Endothelial cell of hepatic sinusoid (primary cell): ENCODE measurements around the gene ADCY6.

Experiments
- in situ Hi-C: cut with HindIII; loops from 2 replicates; pipeline ENCODE4 v1.10.0; 2017; ENCODE audit warnings: low sequenced_read_pairs

ADCY6 gene

DNA sequence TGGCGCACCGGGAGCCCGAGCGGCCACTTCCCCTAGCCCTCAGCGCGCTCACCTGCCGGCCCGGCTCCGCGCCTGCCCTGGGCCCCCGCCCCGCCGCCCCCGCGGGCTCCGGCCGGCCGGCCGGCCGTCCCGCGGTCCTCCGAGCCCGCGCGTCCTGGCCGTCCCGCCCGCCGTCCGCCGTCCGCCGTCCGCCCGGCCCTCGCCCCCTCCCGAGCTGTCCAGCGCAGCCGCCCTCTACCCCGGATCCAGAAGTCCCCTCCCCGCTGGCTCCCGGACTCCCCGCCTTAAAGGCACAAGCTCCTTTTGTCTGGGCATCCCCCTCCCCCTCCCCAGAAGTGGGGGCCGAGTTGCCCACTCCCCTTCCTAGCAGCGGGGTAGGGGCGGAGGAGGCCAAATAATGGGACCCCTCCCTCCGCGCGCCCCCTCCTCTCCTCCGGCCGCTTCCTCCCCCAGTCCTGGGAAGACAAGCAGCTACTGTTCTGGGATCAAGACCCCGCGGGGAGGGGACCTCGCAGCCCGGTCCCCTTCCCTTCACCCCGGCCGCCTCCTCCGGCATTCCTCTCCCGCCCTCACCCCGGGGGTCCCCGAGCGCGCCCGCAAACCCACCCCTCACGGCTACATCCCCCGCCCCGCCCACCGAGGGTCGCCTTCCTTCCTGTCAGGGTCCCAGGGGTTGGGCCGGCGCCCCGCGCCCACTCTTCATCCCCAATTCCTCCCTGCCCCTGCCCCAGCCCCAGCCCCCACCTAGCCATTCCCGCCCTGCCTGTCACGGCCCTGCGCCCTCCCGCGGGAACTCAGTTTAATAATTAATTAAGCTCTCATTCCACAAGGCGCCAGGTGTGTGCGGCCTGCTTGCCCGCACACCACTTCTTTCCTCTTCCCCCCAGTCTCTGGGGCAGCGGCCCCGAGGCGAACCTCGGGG is at the start of gene ADCY6:
Gene ADCY6, minus strand, starts transcription at position 236 of the 922 bp plus-strand sequence. CDS start 5,655 bp downstream, outside the sequence.
- in situ Hi-C loops: no loop called here

DNA sequence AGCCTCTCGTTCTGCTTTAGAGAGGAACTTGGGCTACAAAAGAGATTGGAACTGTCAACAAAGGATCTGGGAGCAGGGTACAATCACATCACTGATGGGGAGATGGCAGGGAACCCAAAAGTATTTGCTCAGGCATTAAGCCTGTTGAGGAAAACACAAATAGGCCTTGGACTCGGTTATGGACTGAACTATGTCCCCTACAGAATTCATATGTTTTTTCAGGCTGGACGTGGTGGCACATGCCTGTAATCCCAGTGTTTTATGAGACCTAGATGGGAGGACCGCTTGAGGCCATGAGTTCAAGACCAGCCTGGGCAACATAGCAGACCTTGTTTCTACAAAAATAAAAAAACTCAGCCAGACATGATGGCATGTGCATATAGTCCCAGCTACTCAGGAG is 49.2 kb upstream of the ADCY6 start:
- in situ Hi-C loops: no loop called here

DNA sequence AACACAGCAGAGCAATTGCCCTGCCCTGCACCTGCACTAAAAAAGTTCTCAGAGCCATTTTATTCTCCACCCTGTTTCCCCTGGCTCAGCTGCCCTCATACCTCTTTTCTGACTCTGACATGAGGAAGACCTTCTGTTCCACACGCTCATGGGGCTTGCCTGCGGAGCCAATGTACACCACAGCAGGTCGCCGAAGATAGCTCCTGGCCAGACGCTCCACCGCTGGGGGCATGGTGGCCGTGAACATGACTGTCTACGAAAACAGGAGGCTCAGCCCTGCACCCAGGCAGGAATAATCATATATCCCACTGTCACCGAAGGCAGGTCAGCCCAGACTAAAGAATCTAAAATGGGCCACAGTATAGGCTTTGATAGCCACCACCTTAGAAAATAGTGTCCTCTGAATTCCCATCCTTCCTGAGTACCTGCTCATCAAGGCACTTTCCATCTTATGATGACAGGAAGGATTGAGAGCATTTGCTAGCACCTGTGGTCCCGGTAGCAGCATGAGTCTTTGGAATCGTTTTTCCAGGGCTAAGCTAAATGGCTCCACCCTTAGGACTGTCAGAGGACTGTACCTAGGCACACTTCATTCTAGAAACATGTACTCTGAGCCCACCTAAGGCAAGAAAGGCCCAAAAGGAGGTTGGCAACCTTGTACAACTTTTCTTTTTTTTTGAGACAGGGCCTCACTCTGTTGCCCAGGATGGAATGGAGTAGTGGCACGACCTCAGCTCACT is 43.6 kb upstream of the ADCY6 start:
- in situ Hi-C loops: no loop called here

- in situ Hi-C loops: no loop called here
Measured at GRCh38 chr12:48831257-48831656, 42.4 kb upstream of the ADCY6 start.

DNA sequence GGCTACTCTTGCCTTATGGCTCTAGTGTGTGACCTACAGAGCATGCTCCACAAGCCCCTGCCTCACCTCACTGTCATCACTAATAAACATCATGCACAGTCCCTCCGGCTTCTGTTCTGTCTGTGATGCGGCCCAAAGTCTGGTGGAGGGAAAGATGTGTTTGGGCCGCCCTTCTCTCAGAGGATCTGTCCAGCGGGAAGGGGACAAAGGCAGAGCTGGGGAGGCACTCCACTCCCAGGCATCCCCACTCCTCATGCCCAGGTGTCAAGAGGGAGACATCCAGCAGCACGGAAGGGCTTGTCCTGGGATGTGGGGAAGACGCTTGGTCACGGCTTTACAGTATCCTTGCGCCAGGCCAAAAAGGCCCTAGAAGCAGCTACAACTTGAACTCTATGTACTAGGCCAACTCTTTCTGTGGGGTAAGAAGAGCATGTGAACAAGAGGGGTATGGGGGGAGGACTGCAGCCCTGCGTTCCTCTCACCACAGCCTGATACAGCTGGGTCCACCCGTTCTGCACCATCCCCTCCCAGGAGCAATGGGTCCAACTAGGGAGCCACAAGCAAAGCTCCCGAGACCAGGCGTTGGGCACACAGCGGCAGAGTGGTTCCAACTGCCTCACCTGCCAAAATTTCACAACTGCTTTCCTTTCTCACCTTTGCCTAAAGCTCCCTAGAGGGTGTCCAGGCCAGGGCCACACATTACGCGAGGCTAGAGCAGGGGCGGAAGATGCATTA is 40.1 kb upstream of the ADCY6 start:
- in situ Hi-C loops: loop anchor here (5.0 kb wide), 1 partner anchor 33 kb away; no protein-coding TSS in a partner anchor

DNA sequence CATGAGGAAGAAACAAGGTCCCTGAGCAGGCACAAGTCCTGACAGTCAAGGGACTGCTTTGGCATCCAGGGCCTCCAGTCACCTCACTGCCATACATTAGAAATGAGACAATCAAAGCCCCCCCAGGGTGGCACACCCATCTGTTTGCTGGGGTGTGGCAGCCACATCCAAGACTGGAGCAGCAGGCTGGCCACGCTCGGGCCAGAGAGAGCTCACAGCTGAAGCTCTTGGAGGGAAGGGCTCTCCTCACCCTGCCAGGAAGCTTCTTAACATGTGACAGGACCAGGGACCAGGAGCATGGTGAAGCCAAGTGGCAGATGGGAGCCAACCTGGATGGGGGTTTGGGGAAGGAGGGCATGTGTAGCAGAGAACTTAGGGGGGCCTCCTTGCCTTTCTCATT is 39.4 kb upstream of the ADCY6 start:
- in situ Hi-C loops: loop anchor here (5.0 kb wide), 1 partner anchor 34 kb away; no protein-coding TSS in a partner anchor

GRCh38 chr12:48827513-48828096 is 38.7 kb upstream of the ADCY6 start:
- in situ Hi-C loops: loop anchor here (5.0 kb wide), 1 partner anchor 35 kb away; no protein-coding TSS in a partner anchor

DNA sequence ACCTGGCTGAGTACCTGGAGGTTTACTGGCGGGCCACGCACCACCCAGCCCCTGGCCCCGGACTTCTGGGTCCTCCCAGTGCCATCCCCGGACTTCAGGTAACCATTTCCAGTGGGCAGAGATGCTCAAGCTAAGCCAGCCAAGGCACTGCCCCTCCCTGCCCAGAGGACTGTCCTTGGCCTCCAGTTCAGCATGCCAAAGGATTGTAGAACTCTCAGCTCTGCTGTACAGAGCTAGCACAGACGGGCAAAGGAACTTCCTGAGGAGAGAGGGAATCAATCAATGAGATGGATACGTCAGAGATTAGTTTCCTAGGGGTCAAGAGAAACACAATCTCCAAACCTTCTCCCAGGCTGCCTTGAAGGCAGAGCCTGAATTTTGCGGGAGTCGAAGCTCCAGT is 38.1 kb upstream of the ADCY6 start:
- in situ Hi-C loops: loop anchor here (5.0 kb wide), 1 partner anchor 35 kb away; no protein-coding TSS in a partner anchor

- in situ Hi-C loops: loop anchor here (5.0 kb wide), 1 partner anchor 36 kb away; no protein-coding TSS in a partner anchor
Measured at GRCh38 chr12:48826209-48826855, 37.4 kb upstream of the ADCY6 start.

DNA sequence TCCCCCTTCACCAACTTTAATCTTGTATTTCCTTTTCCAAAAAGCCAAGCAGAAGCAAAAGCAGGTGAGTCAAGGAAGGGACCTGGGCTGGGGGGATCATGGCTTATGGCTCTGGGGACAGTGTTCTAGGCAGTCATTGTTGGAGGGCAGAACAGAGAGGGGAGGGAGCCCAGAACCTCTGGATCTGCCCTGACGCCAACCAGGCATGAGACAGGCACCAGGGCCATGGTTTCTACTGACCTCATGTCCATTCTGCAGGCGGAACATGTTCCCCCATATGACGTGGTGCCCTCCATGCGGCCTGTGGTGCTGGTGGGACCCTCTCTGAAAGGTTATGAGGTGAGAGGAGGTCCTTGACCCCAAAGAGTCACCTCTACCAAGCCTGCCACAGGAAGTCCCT is 36.0 kb upstream of the ADCY6 start:
- in situ Hi-C loops: loop anchor here (5.0 kb wide), 1 partner anchor 37 kb away; no protein-coding TSS in a partner anchor

DNA sequence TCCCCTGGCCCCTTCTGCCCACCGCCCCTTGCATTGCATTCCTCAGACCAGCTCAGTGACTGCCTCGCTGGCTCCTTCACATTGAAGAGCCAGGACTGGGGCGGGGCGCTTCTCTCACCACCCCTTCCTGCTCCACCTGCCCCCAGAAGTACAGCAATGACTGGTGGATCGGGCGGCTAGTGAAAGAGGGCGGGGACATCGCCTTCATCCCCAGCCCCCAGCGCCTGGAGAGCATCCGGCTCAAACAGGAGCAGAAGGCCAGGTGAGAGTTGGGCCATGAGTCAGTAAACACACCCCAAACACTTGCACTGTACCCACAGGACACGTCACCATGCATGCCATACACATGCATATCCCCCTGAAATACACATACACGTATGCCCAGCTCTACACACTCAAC is 35.2 kb upstream of the ADCY6 start:
- in situ Hi-C loops: no loop called here

DNA sequence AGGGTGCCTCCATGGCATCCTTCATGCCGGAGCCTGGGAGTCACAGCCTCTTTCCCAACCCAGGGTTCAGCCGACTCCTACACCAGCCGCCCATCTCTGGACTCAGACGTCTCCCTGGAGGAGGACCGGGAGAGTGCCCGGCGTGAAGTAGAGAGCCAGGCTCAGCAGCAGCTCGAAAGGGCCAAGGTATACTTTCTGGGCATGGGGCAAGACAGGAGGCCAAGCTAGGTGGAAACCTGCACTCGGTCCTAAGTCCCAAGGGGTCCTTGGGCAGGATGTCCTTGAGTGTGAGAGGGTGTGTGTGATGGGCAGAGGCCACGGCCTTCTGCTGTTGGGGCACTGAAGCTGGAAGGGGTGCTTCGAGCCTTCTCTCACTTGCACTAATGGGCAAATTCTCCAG is 34.4 kb upstream of the ADCY6 start:
- in situ Hi-C loops: no loop called here

DNA sequence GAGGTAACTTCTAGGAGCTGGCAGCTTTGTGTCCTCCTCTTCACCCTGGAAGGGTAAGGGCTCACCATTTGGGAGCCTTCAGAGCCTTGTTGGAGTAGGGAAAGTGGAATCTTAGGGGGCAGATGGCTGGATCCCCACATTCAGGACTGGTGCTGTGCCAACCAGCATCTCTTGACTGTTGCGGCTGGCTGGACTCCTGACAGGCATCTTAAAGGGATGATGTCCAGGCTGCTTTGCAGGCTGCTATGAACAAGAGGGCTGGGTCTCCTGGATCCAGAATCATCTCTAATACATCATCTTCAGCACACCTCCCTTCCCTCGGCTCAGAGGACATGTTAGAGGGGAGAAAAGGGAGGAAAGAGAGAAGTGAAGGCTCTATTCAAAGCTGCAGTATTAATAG is 33.8 kb upstream of the ADCY6 start:
- in situ Hi-C loops: no loop called here

DNA sequence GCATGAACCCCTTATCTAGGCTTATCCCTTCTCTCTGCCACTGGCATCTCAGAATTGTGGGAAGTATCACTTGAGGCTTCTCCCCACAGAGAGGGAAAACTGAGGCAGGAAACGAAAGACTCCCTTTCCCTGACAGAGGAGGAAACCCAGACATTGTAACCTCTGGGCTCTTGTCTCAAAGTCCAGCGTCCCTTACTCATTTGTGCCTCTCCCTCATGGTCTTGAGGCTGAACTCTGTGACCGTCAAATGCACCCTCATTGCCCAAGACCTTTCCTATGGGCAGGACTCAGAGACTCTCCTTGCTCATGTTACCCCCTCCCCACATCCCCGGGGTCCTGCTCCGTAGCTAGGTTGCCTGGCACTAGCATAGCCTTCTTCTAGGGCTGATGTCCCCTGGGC is 33.2 kb upstream of the ADCY6 start:
- in situ Hi-C loops: no loop called here

- in situ Hi-C loops: no loop called here
Measured at GRCh38 chr12:48819986-48820725, 31.3 kb upstream of the ADCY6 start.

DNA sequence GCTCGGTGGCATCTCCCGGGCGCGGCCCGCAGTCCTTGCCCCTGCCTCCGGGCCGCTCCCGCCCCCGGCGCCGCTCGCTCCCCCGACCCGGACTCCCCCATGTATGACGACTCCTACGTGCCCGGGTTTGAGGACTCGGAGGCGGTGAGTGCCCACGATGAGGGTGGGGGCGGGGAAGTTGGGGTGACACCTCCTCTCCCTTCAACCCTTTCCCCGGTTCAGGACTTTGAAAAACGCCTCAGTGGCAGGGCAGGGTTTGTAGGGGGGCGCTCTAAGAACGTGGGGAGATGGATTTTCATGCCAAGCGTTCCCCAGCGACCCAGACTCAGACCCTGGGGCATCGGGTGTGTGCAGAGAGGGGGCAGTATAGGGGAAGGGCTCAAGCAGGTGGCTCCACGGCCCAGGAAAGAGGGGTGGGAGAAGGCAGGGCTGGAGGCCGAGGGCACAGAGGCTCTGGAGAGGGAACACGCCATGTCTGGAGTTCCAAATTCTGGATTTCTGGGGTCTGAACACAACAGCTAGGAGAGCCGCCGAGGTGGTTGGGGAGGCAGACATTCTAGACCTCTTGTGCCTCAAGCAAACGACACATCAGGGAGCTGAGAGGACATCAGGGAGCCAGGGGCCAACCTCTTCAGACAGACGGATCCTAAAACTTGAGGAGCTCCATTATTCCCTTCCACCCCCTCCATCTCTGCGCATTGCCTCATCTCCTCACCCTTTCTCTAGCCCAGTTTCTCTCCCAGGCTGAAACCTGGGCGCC is 30.1 kb upstream of the ADCY6 start:
- in situ Hi-C loops: no loop called here

DNA sequence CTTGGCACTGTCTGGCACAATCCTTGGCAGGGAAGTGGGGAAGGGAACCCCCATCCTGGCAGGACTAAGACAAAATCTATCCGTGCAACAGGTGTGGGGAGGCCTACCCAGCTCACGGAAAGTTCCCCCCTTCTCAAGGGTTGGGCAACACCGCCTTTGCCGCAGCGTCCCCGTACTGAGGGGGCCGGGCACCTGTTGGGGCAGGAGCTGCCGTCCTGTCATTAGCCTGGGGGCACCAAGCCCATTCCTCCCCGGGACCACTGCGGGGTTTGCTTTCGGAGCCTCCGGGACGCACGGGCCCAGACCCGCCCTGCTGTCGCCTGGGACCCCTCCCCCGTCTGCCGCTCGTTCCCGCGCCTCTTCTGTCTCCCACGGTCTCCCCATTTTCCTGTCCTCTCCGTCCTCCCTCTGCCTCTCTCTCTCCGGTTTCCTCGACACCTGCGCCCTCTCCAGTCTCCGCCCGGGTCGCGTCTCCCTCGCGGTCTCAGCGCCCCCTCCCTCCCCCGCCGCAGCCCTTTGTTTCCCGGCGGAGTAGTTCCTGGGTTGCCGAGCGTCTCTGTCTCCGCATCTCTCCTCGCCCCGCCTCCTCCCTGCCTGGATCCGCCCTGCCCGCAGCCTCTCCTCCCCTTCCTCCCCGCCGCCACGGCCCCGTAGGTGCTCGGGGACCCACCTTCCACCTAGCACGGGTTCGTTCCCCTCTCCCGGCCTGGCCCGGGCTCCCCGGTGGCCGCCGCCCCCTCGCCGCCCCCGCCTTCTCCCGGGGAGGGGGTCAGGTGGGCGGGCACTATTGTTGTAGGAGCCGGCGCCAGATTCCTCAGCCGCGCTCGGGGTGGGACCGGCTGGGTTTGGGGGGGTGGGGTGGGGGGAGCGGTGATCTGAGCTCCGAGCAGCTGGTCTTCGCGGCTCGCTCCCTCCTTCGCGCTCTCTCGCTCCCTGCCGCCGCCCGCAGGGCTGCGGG is 29.3 kb upstream of the ADCY6 start, which contains the start of gene CACNB3:
Gene CACNB3, plus strand, starts transcription at position 624 of the 958 bp plus-strand sequence. CDS start 434 bp downstream, outside the sequence.
- in situ Hi-C loops: no loop called here
